ENCODE data around the gene MDN1.
A peak's percentile ranks its signal among the peaks of the same experiment; 100 is the strongest.

MDN1 gene

GRCh38 chr6:89615882-89616281, 203.7 kb downstream of the MDN1 start:
- Histone ChIP-seq H3K27ac (ENCODE audit: insufficient read depth in 1 of 2, low read depth in 1 of 2, low read length in 2 of 2, poor library complexity in 1 of 2, severe bottlenecking in 2 of 2) (no peak overlapping the region), H3K9me3 (ENCODE audit: control extremely low read depth in 1 of 5, control insufficient read depth in 4 of 5, insufficient read depth in 2 of 5, low read depth in 1 of 5, low read length in 4 of 5) (no peaks in the 10 kb centered on the region), H3K4me1 (ENCODE audit: control extremely low read depth in 1 of 4, control insufficient read depth in 4 of 4, insufficient read depth in 4 of 4, low read length in 3 of 4) (peaks cover 0 to 10% (median 0%) of the 10 kb centered on the region in 4 experiments), H3K36me3 (ENCODE audit: control insufficient read depth in 4 of 4, insufficient read depth in 4 of 4, low read length in 3 of 4) (peaks cover 0 to 4% (median 2%) of the 10 kb centered on the region in 4 experiments), H3K4me3 (ENCODE audit: control insufficient read depth in 1 of 7, extremely low read depth in 1 of 7, insufficient read depth in 4 of 7, low read depth in 2 of 7, low read length in 6 of 7) (no peak overlapping the region), H3K27me3 (replicated peaks in 2 of 5; ENCODE audit: control insufficient read depth in 4 of 5, insufficient read depth in 5 of 5, low read length in 4 of 5) (no peaks in the 10 kb centered on the region)
- no peak for DNase-seq
- 100% methylated on average over 3 of the region's 5 CpGs for WGBS (ENCODE audit: insufficient coverage)
- CTCF ChIA-PET, result interaction anchor here (1.8 kb wide), 1 partner anchor 17 kb away, joined by 6 read pairs; no protein-coding TSS in a partner anchor
- POLR2A ChIA-PET, result no interaction called here

GRCh38 chr6:89613790-89614189, 205.8 kb downstream of the MDN1 start:
- peaks cover 0 to 4% (median 2%) of the 10 kb centered on the region in 4 experiments for H3K36me3 ChIP-seq (ENCODE audit: control insufficient read depth in 4 of 4, insufficient read depth in 4 of 4, low read length in 3 of 4)
- H3K27ac ChIP-seq (ENCODE audit: insufficient read depth in 1 of 2, low read depth in 1 of 2, low read length in 2 of 2, poor library complexity in 1 of 2, severe bottlenecking in 2 of 2), result no peak overlapping the region
- POLR2A ChIA-PET, result no interaction called here
- H3K4me1 ChIP-seq (ENCODE audit: control extremely low read depth in 1 of 4, control insufficient read depth in 4 of 4, insufficient read depth in 4 of 4, low read length in 3 of 4), result peaks cover 0 to 10% (median 0%) of the 10 kb centered on the region in 4 experiments
- H3K9me3 ChIP-seq (ENCODE audit: control extremely low read depth in 1 of 5, control insufficient read depth in 4 of 5, insufficient read depth in 2 of 5, low read depth in 1 of 5, low read length in 4 of 5), result no peaks in the 10 kb centered on the region
- 95% methylated on average over 5 of the region's 5 CpGs for WGBS (ENCODE audit: insufficient coverage)
- DNase-seq, result no peak
- H3K27me3 ChIP-seq (replicated peaks in 2 of 5; ENCODE audit: control insufficient read depth in 4 of 5, insufficient read depth in 5 of 5, low read length in 4 of 5), result no peaks in the 10 kb centered on the region
- H3K4me3 ChIP-seq (ENCODE audit: control insufficient read depth in 1 of 7, extremely low read depth in 1 of 7, insufficient read depth in 4 of 7, low read depth in 2 of 7, low read length in 6 of 7), result no peak overlapping the region
- CTCF ChIA-PET, result interaction anchor here (1.3 to 1.7 kb wide), 4 partner anchors 14 to 245 kb away, joined by 3 to 6 read pairs (median 4); no protein-coding TSS in a partner anchor

- peaks cover 0 to 2% (median under 1%) of the 10 kb centered on the region in 4 experiments for H3K36me3 ChIP-seq (ENCODE audit: control insufficient read depth in 4 of 4, insufficient read depth in 4 of 4, low read length in 3 of 4)
- 85% methylated on average over 4 of the region's 12 CpGs for WGBS (ENCODE audit: insufficient coverage)
- H3K9me3 ChIP-seq (ENCODE audit: control extremely low read depth in 1 of 5, control insufficient read depth in 4 of 5, insufficient read depth in 2 of 5, low read depth in 1 of 5, low read length in 4 of 5), result no peaks in the 10 kb centered on the region
- no peak overlapping the region for H3K27ac ChIP-seq (ENCODE audit: insufficient read depth in 1 of 2, low read depth in 1 of 2, low read length in 2 of 2, poor library complexity in 1 of 2, severe bottlenecking in 2 of 2)
- H3K4me1 ChIP-seq (ENCODE audit: control extremely low read depth in 1 of 4, control insufficient read depth in 4 of 4, insufficient read depth in 4 of 4, low read length in 3 of 4), result peaks cover 0 to 10% (median 0%) of the 10 kb centered on the region in 4 experiments
- no peak overlapping the region for H3K4me3 ChIP-seq (ENCODE audit: control insufficient read depth in 1 of 7, extremely low read depth in 1 of 7, insufficient read depth in 4 of 7, low read depth in 2 of 7, low read length in 6 of 7)
- peak in 1 of 3 donors; percentile 5 for DNase-seq
- H3K27me3 ChIP-seq (replicated peaks in 2 of 5; ENCODE audit: control insufficient read depth in 4 of 5, insufficient read depth in 5 of 5, low read length in 4 of 5), result no peaks in the 10 kb centered on the region
- POLR2A ChIA-PET, result no interaction called here
- CTCF ChIA-PET, result interaction anchor here (0.6 to 6.3 kb wide), 6 partner anchors 13 to 244 kb away, joined by 3 to 58 read pairs (median 4); partner anchors contain the start of gene ANKRD6
Observed at GRCh38 chr6:89612121-89612520, 207.5 kb downstream of the MDN1 start.

GRCh38 chr6:89611666-89612065, 207.9 kb downstream of the MDN1 start:
- H3K4me3 ChIP-seq (ENCODE audit: control insufficient read depth in 1 of 7, extremely low read depth in 1 of 7, insufficient read depth in 4 of 7, low read depth in 2 of 7, low read length in 6 of 7), result no peak overlapping the region
- H3K27me3 ChIP-seq (replicated peaks in 2 of 5; ENCODE audit: control insufficient read depth in 4 of 5, insufficient read depth in 5 of 5, low read length in 4 of 5), result no peaks in the 10 kb centered on the region
- H3K4me1 ChIP-seq (ENCODE audit: control extremely low read depth in 1 of 4, control insufficient read depth in 4 of 4, insufficient read depth in 4 of 4, low read length in 3 of 4), result peaks cover 0 to 10% (median 0%) of the 10 kb centered on the region in 4 experiments
- ChIA-PET CTCF (interaction anchor here (1.4 to 6.3 kb wide), 3 partner anchors 178 to 245 kb away, joined by 4 to 58 read pairs (median 5); partner anchors contain the start of gene ANKRD6), POLR2A (no interaction called here)
- peak in 1 of 3 donors; percentile 4 for DNase-seq
- H3K9me3 ChIP-seq (ENCODE audit: control extremely low read depth in 1 of 5, control insufficient read depth in 4 of 5, insufficient read depth in 2 of 5, low read depth in 1 of 5, low read length in 4 of 5), result no peaks in the 10 kb centered on the region
- peaks cover 0 to 2% (median under 1%) of the 10 kb centered on the region in 4 experiments for H3K36me3 ChIP-seq (ENCODE audit: control insufficient read depth in 4 of 4, insufficient read depth in 4 of 4, low read length in 3 of 4)
- no peak overlapping the region for H3K27ac ChIP-seq (ENCODE audit: insufficient read depth in 1 of 2, low read depth in 1 of 2, low read length in 2 of 2, poor library complexity in 1 of 2, severe bottlenecking in 2 of 2)

GRCh38 chr6:89610149-89610642, 209.4 kb downstream of the MDN1 start:
- peak; percentile 65 to 82 (median 76) for DNase-seq
- no peaks in the 10 kb centered on the region for H3K9me3 ChIP-seq (ENCODE audit: control extremely low read depth in 1 of 5, control insufficient read depth in 4 of 5, insufficient read depth in 2 of 5, low read depth in 1 of 5, low read length in 4 of 5)
- peaks cover 0 to 10% (median 0%) of the 10 kb centered on the region in 4 experiments for H3K4me1 ChIP-seq (ENCODE audit: control extremely low read depth in 1 of 4, control insufficient read depth in 4 of 4, insufficient read depth in 4 of 4, low read length in 3 of 4)
- POLR2A ChIA-PET, result interaction anchor here (0.7 kb wide), 1 partner anchor 524 kb away, joined by 3 read pairs; no protein-coding TSS in a partner anchor
- WGBS (ENCODE audit: insufficient coverage), result 80% methylated on average over 3 of the region's 11 CpGs
- H3K27ac ChIP-seq (ENCODE audit: insufficient read depth in 1 of 2, low read depth in 1 of 2, low read length in 2 of 2, poor library complexity in 1 of 2, severe bottlenecking in 2 of 2), result no peak overlapping the region
- H3K36me3 ChIP-seq (ENCODE audit: control insufficient read depth in 4 of 4, insufficient read depth in 4 of 4, low read length in 3 of 4), result peaks cover 0 to 2% (median 0%) of the 10 kb centered on the region in 4 experiments
- CTCF ChIA-PET, result interaction anchor here (0.6 to 6.3 kb wide), 19 partner anchors 11 to 1136 kb away, joined by 3 to 58 read pairs (median 3); partner anchors contain the start of gene ANKRD6
- no peaks in the 10 kb centered on the region for H3K27me3 ChIP-seq (replicated peaks in 2 of 5; ENCODE audit: control insufficient read depth in 4 of 5, insufficient read depth in 5 of 5, low read length in 4 of 5)
- no peak overlapping the region for H3K4me3 ChIP-seq (ENCODE audit: control insufficient read depth in 1 of 7, extremely low read depth in 1 of 7, insufficient read depth in 4 of 7, low read depth in 2 of 7, low read length in 6 of 7)

- no peaks in the 10 kb centered on the region for H3K9me3 ChIP-seq (ENCODE audit: control extremely low read depth in 1 of 5, control insufficient read depth in 4 of 5, insufficient read depth in 2 of 5, low read depth in 1 of 5, low read length in 4 of 5)
- WGBS (ENCODE audit: insufficient coverage), result 97% methylated on average over 3 of the region's 5 CpGs
- DNase-seq, result no peak
- no peaks in the 10 kb centered on the region for H3K27me3 ChIP-seq (replicated peaks in 2 of 5; ENCODE audit: control insufficient read depth in 4 of 5, insufficient read depth in 5 of 5, low read length in 4 of 5)
- H3K27ac ChIP-seq (ENCODE audit: insufficient read depth in 1 of 2, low read depth in 1 of 2, low read length in 2 of 2, poor library complexity in 1 of 2, severe bottlenecking in 2 of 2), result no peak overlapping the region
- POLR2A ChIA-PET, result no interaction called here
- CTCF ChIA-PET, result interaction anchor here (0.9 to 4.0 kb wide), 3 partner anchors 163 to 181 kb away, joined by 3 to 18 read pairs (median 4); partner anchors contain the start of gene ANKRD6
- H3K4me3 ChIP-seq (ENCODE audit: control insufficient read depth in 1 of 7, extremely low read depth in 1 of 7, insufficient read depth in 4 of 7, low read depth in 2 of 7, low read length in 6 of 7), result no peak overlapping the region
- H3K4me1 ChIP-seq (ENCODE audit: control extremely low read depth in 1 of 4, control insufficient read depth in 4 of 4, insufficient read depth in 4 of 4, low read length in 3 of 4), result peaks cover 0 to 2% (median 0%) of the 10 kb centered on the region in 4 experiments
- no peaks in the 10 kb centered on the region for H3K36me3 ChIP-seq (ENCODE audit: control insufficient read depth in 4 of 4, insufficient read depth in 4 of 4, low read length in 3 of 4)
Observed at GRCh38 chr6:89605861-89606260, 213.7 kb downstream of the MDN1 start.

GRCh38 chr6:89604653-89605052, 214.9 kb downstream of the MDN1 start:
- DNase-seq, result no peak
- Histone ChIP-seq H3K9me3 (ENCODE audit: control extremely low read depth in 1 of 5, control insufficient read depth in 4 of 5, insufficient read depth in 2 of 5, low read depth in 1 of 5, low read length in 4 of 5) (no peaks in the 10 kb centered on the region), H3K4me1 (ENCODE audit: control extremely low read depth in 1 of 4, control insufficient read depth in 4 of 4, insufficient read depth in 4 of 4, low read length in 3 of 4) (peaks cover 0 to 2% (median 0%) of the 10 kb centered on the region in 4 experiments), H3K4me3 (ENCODE audit: control insufficient read depth in 1 of 7, extremely low read depth in 1 of 7, insufficient read depth in 4 of 7, low read depth in 2 of 7, low read length in 6 of 7) (no peak overlapping the region), H3K27ac (ENCODE audit: insufficient read depth in 1 of 2, low read depth in 1 of 2, low read length in 2 of 2, poor library complexity in 1 of 2, severe bottlenecking in 2 of 2) (no peak overlapping the region), H3K27me3 (replicated peaks in 2 of 5; ENCODE audit: control insufficient read depth in 4 of 5, insufficient read depth in 5 of 5, low read length in 4 of 5) (no peaks in the 10 kb centered on the region), H3K36me3 (ENCODE audit: control insufficient read depth in 4 of 4, insufficient read depth in 4 of 4, low read length in 3 of 4) (no peaks in the 10 kb centered on the region)
- ChIA-PET CTCF (interaction anchor here (0.6 to 4.0 kb wide), 7 partner anchors 12 to 531 kb away, joined by 3 to 18 read pairs (median 4); partner anchors contain the start of gene ANKRD6), POLR2A (no interaction called here)
- no CpG with 5 or more reads among the region's 5 CpGs for WGBS (ENCODE audit: insufficient coverage)

All from common myeloid progenitor, CD34-positive (primary cell).